HepG2 (cell line): ENCODE measurements around the gene RASA1. TPM values are rescaled to one million over a fixed set of nuclear protein-coding genes. Genes with fewer than 3 reads are reported as not detected.

Experiments
- ATAC-seq: fragments of 200-7000 bp; cut with Tn5 transposase; 3 replicates; pipeline ENCODE4 v1.9.1; 2020; ENCODE audit warnings: mild to moderate bottlenecking, moderate library complexity
- BruUV-seq: library from RNA; stranded (reverse); fragments of 400-500 nt; replicated peaks from 2 replicates; lab custom pipeline; 2021; lab: Mats Ljungman, UMichigan
- CTCF ChIA-PET: fragments of 300-600 bp; formaldehyde crosslinking; extraction: SDS; loops from one replicate; lab custom pipeline; 2021; ENCODE audit warnings: low total read pairs, inconsistent platforms, low intra/inter-chr PET ratio; lab: Yijun Ruan, JAX
- POLR2A ChIA-PET: fragments of 350-600 bp; sonication (Branson Sonifier 250); formaldehyde crosslinking; loops from one replicate; lab custom pipeline; 2020; ENCODE audit warnings: antibody characterized with exemption, inconsistent platforms; lab: Yijun Ruan, JAX
- DNase-seq: peaks from one replicate; pipeline ENCODE4 v3.0.0-alpha.2; 2015; ENCODE audit warnings: low spot score
- FAIRE-seq: peaks from 3 replicates; lab custom pipeline; 2011; peaks lifted over from hg19 to GRCh38; lab: Jason Lieb, UNC
- H2AFZ ChIP-seq: one replicate; pipeline ENCODE4 v1.6.1; 2011; ENCODE audit warnings: low read length, inconsistent platforms
- H3K27ac ChIP-seq: fragments of 300-600 bp; 3 replicates; pipeline ENCODE4 v1.8.0; 2011; ENCODE audit warnings: mixed run types, mild to moderate bottlenecking, mixed read lengths, low read length, inconsistent platforms; ENCODE audit not compliant: insufficient read depth; ENCODE audit errors: extremely low read length
- H3K27me3 ChIP-seq, 2 experiments: fragments of 200-600 bp in 1 of 2; 2 replicates in 1 of 2; 3 replicates in 1 of 2; pipeline versions ENCODE4 v1.6.0 to v1.8.0; 2011; ENCODE audit warnings: low read length in 2 of 2, mild to moderate bottlenecking in 2 of 2, moderate library complexity in 2 of 2, inconsistent platforms in 1 of 2; ENCODE audit not compliant: insufficient read depth in 2 of 2, control insufficient read depth in 1 of 2
- H3K36me3 ChIP-seq, 2 experiments: fragments of 200-600 bp in 1 of 2; replicated peaks in 1 of 2; 2 replicates in 1 of 2; 3 replicates in 1 of 2; pipeline versions ENCODE4 v1.5.1 to v1.8.0; 2011; ENCODE audit warnings: low read length in 2 of 2, inconsistent platforms in 1 of 2; ENCODE audit not compliant: insufficient read depth in 2 of 2, control insufficient read depth in 1 of 2
- H3K4me1 ChIP-seq: 2 replicates; pipeline ENCODE4 v1.5.1; 2012; ENCODE audit warnings: low read length, inconsistent platforms; ENCODE audit not compliant: insufficient read depth
- H3K4me2 ChIP-seq: 2 replicates; pipeline ENCODE4 v1.6.0; 2011; ENCODE audit warnings: low read depth, low read length, inconsistent platforms
- H3K4me3 ChIP-seq, 3 experiments: fragments of 200-600 bp in 1 of 3; sonication (generic), shearing (Covaris generic) in 1 of 3; replicated peaks in 1 of 3; 2 replicates each; pipeline ENCODE4 v1.5.1; 2011 to 2016; ENCODE audit warnings: low read length in 3 of 3, inconsistent platforms in 2 of 3, low read depth in 2 of 3, mild to moderate bottlenecking in 2 of 3, control low read depth in 1 of 3, mixed read lengths in 1 of 3; ENCODE audit not compliant: insufficient read depth in 1 of 3
- H3K79me2 ChIP-seq: one replicate; pipeline ENCODE4 v1.6.1; 2011; ENCODE audit warnings: low read length, inconsistent platforms; ENCODE audit not compliant: insufficient read depth
- H3K9ac ChIP-seq: 2 replicates; pipeline ENCODE4 v1.6.0; 2011; ENCODE audit warnings: mild to moderate bottlenecking, low read depth, low read length, inconsistent platforms; ENCODE audit not compliant: insufficient read depth
- H3K9me3 ChIP-seq: 2 replicates; pipeline ENCODE4 v1.5.1; 2012; ENCODE audit warnings: mild to moderate bottlenecking, low read length
- H4K20me1 ChIP-seq: 2 replicates; pipeline ENCODE4 v1.6.0; 2011; ENCODE audit warnings: inconsistent platforms, mild to moderate bottlenecking, low read length, moderate library complexity; ENCODE audit not compliant: insufficient read depth
- CBX5 ChIP-seq: sonication (generic); formaldehyde crosslinking; IDR thresholded peaks from 2 replicates; pipeline ENCODE4 v1.4.0; 2020; ENCODE audit warnings: missing genetic modification reagents, borderline replicate concordance
- CSRNP2 ChIP-seq: sonication (generic); formaldehyde crosslinking; conservative IDR thresholded peaks from 2 replicates; pipeline ENCODE4 v1.8.0; 2022; ENCODE audit warnings: low read depth, missing genetic modification reagents
- FOXM1 ChIP-seq: sonication (generic); formaldehyde crosslinking; IDR thresholded peaks from 2 replicates; pipeline ENCODE4 v1.5.0; 2020; ENCODE audit warnings: missing genetic modification reagents
- HNRNPUL1 ChIP-seq: fragments of 200-400 bp; formaldehyde crosslinking; IDR thresholded peaks from 2 replicates; pipeline ENCODE4 v1.6.1; 2017; ENCODE audit warnings: low read depth, mild to moderate bottlenecking, low read length, moderate library complexity
- PHF21A ChIP-seq: sonication (generic); formaldehyde crosslinking; IDR thresholded peaks from 2 replicates; pipeline ENCODE4 v1.5.0; 2020; ENCODE audit warnings: mild to moderate bottlenecking, missing genetic modification reagents
- SMARCE1 ChIP-seq: fragments of 450-650 bp; IDR thresholded peaks from 2 replicates; pipeline ENCODE4 v1.6.1; 2017; ENCODE audit warnings: borderline replicate concordance
- TEAD2 ChIP-seq: sonication (generic); formaldehyde crosslinking; IDR thresholded peaks from 2 replicates; pipeline ENCODE4 v1.9.0; 2021; ENCODE audit warnings: missing genetic modification reagents
- U2AF2 ChIP-seq: fragments of 200-400 bp; formaldehyde crosslinking; IDR thresholded peaks from 2 replicates; pipeline ENCODE4 v1.6.1; 2017; ENCODE audit warnings: low read depth, mild to moderate bottlenecking, low read length
- WIZ ChIP-seq: sonication (generic); formaldehyde crosslinking; IDR thresholded peaks from 2 replicates; pipeline ENCODE4 v1.5.1; 2020; ENCODE audit warnings: mild to moderate bottlenecking, missing genetic modification reagents
- ZBTB10 ChIP-seq: sonication (generic); formaldehyde crosslinking; IDR thresholded peaks from 2 replicates; pipeline ENCODE4 v1.4.0; 2020; ENCODE audit warnings: missing genetic modification reagents, borderline replicate concordance
- ZC3H4 ChIP-seq: sonication (generic); formaldehyde crosslinking; IDR thresholded peaks from 2 replicates; pipeline ENCODE4 v1.4.0; 2020; ENCODE audit warnings: missing genetic modification reagents, borderline replicate concordance
- ZNF136 ChIP-seq: sonication (generic); formaldehyde crosslinking; IDR thresholded peaks from 2 replicates; pipeline ENCODE4 v1.8.1; 2022; ENCODE audit warnings: low read depth, mild to moderate bottlenecking, moderate library complexity, missing genetic modification reagents
- ZNF20 ChIP-seq: sonication (generic); formaldehyde crosslinking; IDR thresholded peaks from 2 replicates; pipeline ENCODE4 v1.4.0; 2020; ENCODE audit warnings: mild to moderate bottlenecking, moderate library complexity, missing genetic modification reagents
- ZNF224 ChIP-seq: sonication (generic); formaldehyde crosslinking; IDR thresholded peaks from 2 replicates; pipeline ENCODE4 v1.5.0; 2020; ENCODE audit warnings: mild to moderate bottlenecking, missing genetic modification reagents
- ZNF597 ChIP-seq: sonication (generic); formaldehyde crosslinking; IDR thresholded peaks from 2 replicates; pipeline ENCODE4 v1.5.0; 2020; ENCODE audit warnings: missing genetic modification reagents
- ZNF781 ChIP-seq: sonication (generic); formaldehyde crosslinking; IDR thresholded peaks from 2 replicates; pipeline ENCODE4 v1.5.1; 2020; ENCODE audit warnings: borderline replicate concordance, mild to moderate bottlenecking, missing genetic modification reagents; ENCODE audit errors: not compliant biosample characterization
- ZSCAN30 ChIP-seq: sonication (generic); formaldehyde crosslinking; IDR thresholded peaks from 2 replicates; pipeline ENCODE4 v1.5.0; 2020; ENCODE audit warnings: mild to moderate bottlenecking, missing genetic modification reagents
- WGBS: methylation state at CpG from one replicate; pipeline ENCODE4 v1.1.6; 2017; ENCODE audit warnings: low lambda C conversion rate; 5-methylcytosine and 5-hydroxymethylcytosine counted together
- in situ Hi-C: cut with HindIII; loops from 2 replicates; pipeline ENCODE4 v1.10.0; 2017; ENCODE audit warnings: low pct_unique_long_range_greater_than_20kb; ENCODE audit not compliant: extremely low pct_ligation_motif_present
- intact Hi-C: fragments of 100-400 bp; cut with micrococcal nuclease; formaldehyde crosslinking; loops from one replicate; pipeline ENCODE4 v1.10.0; 2022; ENCODE audit not compliant: unreplicated experiment
- polyA plus RNA-seq, 8 experiments: library from polyadenylated mRNA; depleted of rRNA in 3 of 8; stranded (reverse) in 7 of 8; unstranded in 1 of 8; fragments of >200 nt; fragmentation: Illumina TruSeq in 4 of 8; extraction: Trizol in 4 of 8; gene quantifications; 2 replicates each; pipeline versions ENCODE4 v1.2.1 to v1.2.3, GENCODE V29; 2011 to 2016; ENCODE audit warnings: low read depth in 4 of 8, missing spikeins in 1 of 8, mixed read lengths in 1 of 8; ENCODE audit not compliant: insufficient read depth in 1 of 8
- total RNA-seq, 5 experiments: library from RNA; depleted of rRNA; stranded (reverse); fragments of >200 nt; fragmentation: Illumina TruSeq; extraction: Trizol; gene quantifications; 2 replicates each; pipeline ENCODE4 v1.2.3, GENCODE V29; 2016; ENCODE audit warnings: low read depth in 1 of 5

The RASA1 gene
- total and polyA plus RNA-seq, 2 of the 13 experiments (the other 11 are each of a cell fraction or from before 2014, with no cell fraction given), result 19.5 to 20.5 TPM

GRCh38 chr5:87276655-87277054 is 9.0 kb downstream of the RASA1 start (continued):
- TF ChIP-seq FOXM1 (CRISPR knock-in tag), result no peak

- ATAC-seq, result no peak
- WGBS, result 94% methylated on average over 2 of the region's 2 CpGs
- ChIA-PET POLR2A (no interaction called here), CTCF (no interaction called here)
- BruUV-seq, result no TSS peak
- H4K20me1 ChIP-seq, result peaks cover 7% of the 10 kb centered on the region; the same call in 1 of the 2 replicates
- in situ Hi-C loops (no loop called here), intact Hi-C loops (no loop called here)
- DNase-seq, result no peak
- H3K9me3 ChIP-seq, result no peaks in the 10 kb centered on the region
- no peaks in the 10 kb centered on the region for H3K27me3 ChIP-seq
- H3K4me3 ChIP-seq, result no peak overlapping the region
- FAIRE-seq, result no peak
- H3K36me3 ChIP-seq, result no peaks in the 10 kb centered on the region; a peak in 2 of 5 replicates
- no peak overlapping the region for H3K4me2 ChIP-seq
- no peak overlapping the region for H3K27ac ChIP-seq
- H3K4me1 ChIP-seq, result no peaks in the 10 kb centered on the region
- H3K9ac ChIP-seq, result no peak overlapping the region
- H2AFZ ChIP-seq, result no peak overlapping the region
- peaks cover 54% of the 10 kb centered on the region for H3K79me2 ChIP-seq
- TF ChIP-seq ZNF781 (CRISPR knock-in tag) (no peak), ZNF136 (no peak), CBX5 (CRISPR knock-in tag) (no peak), ZSCAN30 (CRISPR knock-in tag) (no peak), ZBTB10 (no peak), ZNF597 (CRISPR knock-in tag) (no peak), ZNF224 (CRISPR knock-in tag) (no peak), ZC3H4 (no peak), ZNF20 (CRISPR knock-in tag) (no peak), WIZ (CRISPR knock-in tag) (no peak), SMARCE1 (no peak), PHF21A (CRISPR knock-in tag) (no peak), TEAD2 (no peak), CSRNP2 (CRISPR knock-in tag) (no peak), U2AF2 (no peak), HNRNPUL1 (no peak)
These were observed 9.7 kb downstream of the RASA1 start for GRCh38 chr5:87277279-87277835.
